Measurements from ENCODE around the gene ANAPC4.

Gene ANAPC4

DNA sequence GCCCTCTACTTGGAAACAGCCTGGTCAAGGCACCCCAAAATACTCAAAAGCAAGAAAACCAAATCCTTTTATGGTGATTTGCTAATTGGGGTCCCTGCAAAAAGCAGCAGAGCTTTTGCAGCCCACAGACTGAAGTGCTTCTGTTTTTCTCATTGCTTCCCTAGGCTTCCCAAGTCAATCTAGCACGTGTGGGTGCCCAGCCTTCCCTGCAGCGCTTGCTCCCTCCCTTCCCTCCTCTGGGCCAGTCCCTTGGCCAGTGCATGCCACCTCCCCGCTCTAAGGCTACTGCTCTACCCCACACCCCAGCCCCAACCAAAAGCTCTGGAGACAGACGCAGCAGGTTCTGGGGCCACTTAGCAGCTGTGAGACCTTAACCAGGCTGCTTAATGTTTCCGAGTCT, 53.6 kb downstream of the ANAPC4 start:
- DNase-seq (ENCODE audit: low read depth in 1 of 2, low spot score in 1 of 2), result no peak

GRCh38 chr4:25433966-25434827, 57.1 kb downstream of the ANAPC4 start:
- no peak for DNase-seq (ENCODE audit: low read depth in 1 of 2, low spot score in 1 of 2)

- no peak for DNase-seq (ENCODE audit: low read depth in 1 of 2, low spot score in 1 of 2)
Observed at GRCh38 chr4:25437926-25438325, 60.9 kb downstream of the ANAPC4 start.

DNA sequence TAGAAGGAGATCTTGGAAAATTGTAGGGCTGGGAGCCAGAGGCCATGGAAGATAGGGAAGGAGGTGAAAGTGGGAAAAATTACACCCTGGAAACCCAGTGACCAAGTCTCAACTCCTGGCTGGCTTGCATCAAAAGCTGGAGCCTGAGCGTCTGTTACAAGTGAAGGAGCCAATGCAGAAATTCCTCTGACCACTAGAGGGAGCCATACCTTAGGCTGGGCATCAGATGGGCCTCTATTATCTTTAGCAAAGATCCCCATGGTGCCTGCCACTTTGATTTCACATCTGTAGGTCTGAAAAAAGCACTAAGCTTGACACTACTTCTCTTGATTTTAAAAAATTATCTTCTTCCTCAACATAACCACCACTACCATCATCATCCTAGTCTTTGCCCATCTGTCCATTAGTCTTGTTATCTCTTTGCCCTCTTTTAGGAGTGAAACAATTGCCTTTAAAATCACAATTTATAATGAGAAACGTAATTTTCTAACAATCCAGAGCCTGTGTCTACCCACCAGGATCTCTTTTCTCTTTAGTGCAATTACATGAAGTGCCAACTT, 62.9 kb downstream of the ANAPC4 start:
- DNase-seq (ENCODE audit: low read depth in 1 of 2, low spot score in 1 of 2), result no peak

GRCh38 chr4:25440478-25441030, 63.5 kb downstream of the ANAPC4 start:
- no peak for DNase-seq (ENCODE audit: low read depth in 1 of 2, low spot score in 1 of 2)

- DNase-seq (ENCODE audit: low read depth in 1 of 2, low spot score in 1 of 2), result no peak
Observed at GRCh38 chr4:25441519-25442117, 64.6 kb downstream of the ANAPC4 start.

DNA sequence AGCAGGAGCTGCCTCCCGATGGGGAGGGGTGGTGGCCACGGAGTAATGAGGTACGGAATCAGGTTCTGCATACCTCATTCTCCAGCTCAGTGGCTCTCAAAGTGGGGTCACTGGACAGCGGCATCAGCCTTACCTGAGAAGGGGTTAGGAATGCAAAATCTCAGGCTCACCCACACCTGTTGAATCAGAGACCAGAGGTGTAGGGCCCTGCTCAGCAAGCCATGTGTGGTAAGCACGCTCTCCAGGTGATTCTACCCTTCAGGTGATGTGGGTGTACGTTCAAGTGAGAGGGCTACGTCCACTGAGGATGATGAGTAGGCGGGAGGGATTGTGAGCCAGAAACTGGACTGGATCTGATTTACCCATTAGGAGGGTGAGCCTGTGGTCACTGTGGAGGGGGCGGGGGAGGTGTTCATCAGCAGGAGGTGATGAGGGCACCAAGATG, 65.8 kb downstream of the ANAPC4 start:
- DNase-seq (ENCODE audit: low read depth in 1 of 2, low spot score in 1 of 2), result no peak

DNA sequence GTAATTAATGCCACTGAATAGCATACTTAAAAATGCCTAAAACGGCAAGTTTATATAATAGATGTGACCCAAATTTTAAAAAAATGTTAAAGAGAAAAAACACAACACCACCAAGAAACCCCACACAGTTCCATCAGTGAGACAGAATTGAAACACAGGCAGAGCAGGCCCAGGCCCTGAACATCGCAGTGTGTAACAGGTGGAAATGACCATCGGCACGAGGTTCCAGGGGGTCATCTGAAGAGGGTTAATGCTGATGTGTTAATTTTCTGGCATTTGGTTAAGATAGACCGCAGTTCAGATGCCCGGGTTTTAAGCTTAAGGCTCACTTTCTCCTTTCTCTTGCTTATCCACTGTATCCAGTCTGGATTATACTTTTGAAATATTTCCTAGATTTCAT, 66.8 kb downstream of the ANAPC4 start:
- no peak for DNase-seq (ENCODE audit: low read depth in 1 of 2, low spot score in 1 of 2)

GRCh38 chr4:25446611-25447010, 69.5 kb downstream of the ANAPC4 start:
- DNase-seq (ENCODE audit: low read depth in 1 of 2, low spot score in 1 of 2), result no peak

GRCh38 chr4:25448379-25449109, 71.5 kb downstream of the ANAPC4 start:
- no peak for DNase-seq (ENCODE audit: low read depth in 1 of 2, low spot score in 1 of 2)

- DNase-seq (ENCODE audit: low read depth in 1 of 2, low spot score in 1 of 2), result no peak
Observed at GRCh38 chr4:25449270-25449669, 72.2 kb downstream of the ANAPC4 start.

DNA sequence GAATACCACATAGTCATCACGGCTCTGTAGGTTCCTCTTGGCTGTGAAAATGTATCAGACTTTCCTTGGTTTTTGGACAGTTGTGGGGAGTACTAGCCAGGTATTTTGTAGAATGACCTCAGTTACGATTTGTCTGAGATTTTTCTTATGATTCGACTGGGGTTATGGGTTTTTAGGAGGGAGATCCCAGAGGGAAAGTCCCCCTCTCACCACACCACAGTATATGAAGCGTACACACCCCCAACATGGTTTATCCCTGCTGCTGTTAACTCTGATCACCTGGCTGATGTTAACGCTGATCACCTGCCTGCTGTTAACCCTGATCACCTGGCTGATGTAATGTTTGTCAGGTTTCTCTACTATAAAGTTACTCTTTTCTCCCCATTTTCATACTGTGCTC, 72.6 kb downstream of the ANAPC4 start:
- DNase-seq (ENCODE audit: low read depth in 1 of 2, low spot score in 1 of 2), result no peak

GRCh38 chr4:25450491-25450901, 73.4 kb downstream of the ANAPC4 start:
- no peak for DNase-seq (ENCODE audit: low read depth in 1 of 2, low spot score in 1 of 2)

- DNase-seq (ENCODE audit: low read depth in 1 of 2, low spot score in 1 of 2), result no peak
Observed at GRCh38 chr4:25451676-25452075, 74.6 kb downstream of the ANAPC4 start.

DNA sequence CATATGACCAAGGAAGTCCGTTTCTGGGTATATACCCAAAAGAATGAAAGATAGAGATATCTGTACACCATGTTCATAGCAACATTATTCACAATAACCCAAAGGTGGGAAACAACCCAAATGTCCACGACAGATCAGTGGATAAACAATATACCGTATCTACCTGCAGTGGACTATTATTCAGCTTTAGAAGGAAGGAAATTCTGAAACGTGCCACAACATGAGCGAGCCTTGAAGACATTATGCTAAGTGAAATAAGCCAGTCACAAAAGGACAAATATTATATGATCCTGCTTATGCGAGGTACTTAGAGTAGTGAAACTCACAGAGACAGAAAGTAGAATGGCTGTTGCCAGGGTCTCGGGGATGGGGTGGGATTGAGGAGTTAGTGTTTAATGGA, 75.0 kb downstream of the ANAPC4 start:
- no peak for DNase-seq (ENCODE audit: low read depth in 1 of 2, low spot score in 1 of 2)

DNA sequence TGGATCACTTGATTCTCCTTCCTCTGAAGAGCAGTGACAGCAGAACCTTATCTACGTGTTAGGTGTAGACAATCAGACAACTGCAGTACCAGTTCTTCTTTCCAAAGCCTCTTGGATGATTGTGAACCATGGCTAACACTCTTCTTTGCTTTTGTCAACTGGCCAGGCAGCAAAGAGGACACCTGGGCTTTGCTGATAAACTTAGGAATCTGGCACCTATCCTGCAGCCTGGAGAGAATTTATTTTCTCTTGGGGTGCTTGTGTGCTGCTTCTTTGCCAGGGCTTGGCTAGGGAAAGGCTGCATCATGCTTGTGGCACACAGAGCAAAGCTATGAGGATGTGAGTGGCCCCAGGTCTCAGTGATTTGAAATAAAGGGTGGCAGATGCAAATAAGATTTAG, 77.4 kb downstream of the ANAPC4 start:
- no peak for DNase-seq (ENCODE audit: low read depth in 1 of 2, low spot score in 1 of 2)

GRCh38 chr4:25457053-25457715, 80.1 kb downstream of the ANAPC4 start:
- no peak for DNase-seq (ENCODE audit: low read depth in 1 of 2, low spot score in 1 of 2)

DNA sequence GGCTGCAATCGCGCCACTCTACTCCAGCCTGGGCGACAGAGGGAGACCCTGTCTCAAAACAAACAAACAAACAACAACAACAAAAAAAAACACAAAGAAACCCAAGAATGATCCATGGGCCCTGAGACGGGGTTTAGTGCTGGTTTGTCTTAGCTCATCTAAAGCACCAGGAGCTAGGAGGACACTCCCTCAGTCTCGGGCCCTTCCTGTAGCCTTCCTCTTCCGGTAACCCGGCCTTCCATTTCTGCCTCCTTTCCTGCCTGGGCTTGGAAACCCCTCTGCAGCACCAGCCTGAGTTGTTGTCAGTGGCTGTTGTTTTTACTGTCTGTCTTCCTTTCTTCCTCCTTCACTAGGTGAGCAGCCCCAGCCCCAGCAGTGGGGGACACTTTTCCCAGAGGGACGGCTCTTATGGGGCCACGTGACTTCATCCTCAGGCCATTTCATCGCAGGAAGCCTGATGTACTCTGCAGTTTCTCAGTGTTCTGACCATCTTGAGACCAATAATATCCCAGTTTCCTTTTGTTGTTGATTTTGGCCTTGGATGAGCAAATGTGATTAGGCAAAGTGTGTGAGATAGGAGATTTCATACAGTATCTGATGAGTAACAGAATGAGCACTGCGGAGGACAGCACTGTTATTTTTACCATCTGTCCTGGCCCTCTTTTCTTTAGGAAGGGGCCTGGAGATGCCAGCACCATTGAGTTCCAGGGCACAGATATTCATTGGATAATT, 90.1 kb downstream of the ANAPC4 start:
- DNase-seq (ENCODE audit: low read depth in 1 of 2, low spot score in 1 of 2), result no peak

DNA sequence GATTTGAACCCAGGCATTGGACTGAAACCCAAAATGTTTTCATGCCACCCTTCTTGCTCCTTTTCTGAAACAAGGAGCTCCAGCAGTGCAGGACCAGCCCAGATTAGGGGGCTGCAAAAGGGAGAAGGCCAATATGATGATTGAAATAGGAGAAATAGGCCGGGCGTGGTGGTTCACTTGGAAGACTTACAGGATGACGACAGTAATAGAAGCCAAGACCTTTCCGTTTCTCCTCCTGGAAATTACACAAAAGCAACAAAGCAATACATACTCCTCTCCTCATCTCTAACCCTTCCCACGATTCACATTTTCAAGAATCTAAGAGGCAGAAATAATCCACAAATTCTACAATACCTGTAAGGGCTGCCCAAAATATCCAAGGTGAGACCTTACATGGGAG, 90.8 kb downstream of the ANAPC4 start:
- no peak for DNase-seq (ENCODE audit: low read depth in 1 of 2, low spot score in 1 of 2)

Measured in stimulated activated CD4-positive, alpha-beta T cell treated with anti-CD3 and anti-CD28 coated beads, Interleukin-15, amount 100 ng/mL, for 1 hour (primary cell).